GM19467 (cell line): ENCODE data around the gene MAG.

Source experiments
- ATAC-seq: cut with Tn5 transposase; IDR thresholded peaks from one replicate; pipeline ENCODE4 v1.9.1; 2021; ENCODE audit warnings: mild to moderate bottlenecking, moderate library complexity; ENCODE audit not compliant: unreplicated experiment

The MAG gene

GRCh38 chr19:35340431-35340830 is 48.5 kb downstream of the MAG start:
- ATAC-seq: no peak

GRCh38 chr19:35341006-35341405 is 49.0 kb downstream of the MAG start:
- no peak for ATAC-seq

GRCh38 chr19:35341565-35342225 is 49.7 kb downstream of the MAG start:
- ATAC-seq: no peak

DNA sequence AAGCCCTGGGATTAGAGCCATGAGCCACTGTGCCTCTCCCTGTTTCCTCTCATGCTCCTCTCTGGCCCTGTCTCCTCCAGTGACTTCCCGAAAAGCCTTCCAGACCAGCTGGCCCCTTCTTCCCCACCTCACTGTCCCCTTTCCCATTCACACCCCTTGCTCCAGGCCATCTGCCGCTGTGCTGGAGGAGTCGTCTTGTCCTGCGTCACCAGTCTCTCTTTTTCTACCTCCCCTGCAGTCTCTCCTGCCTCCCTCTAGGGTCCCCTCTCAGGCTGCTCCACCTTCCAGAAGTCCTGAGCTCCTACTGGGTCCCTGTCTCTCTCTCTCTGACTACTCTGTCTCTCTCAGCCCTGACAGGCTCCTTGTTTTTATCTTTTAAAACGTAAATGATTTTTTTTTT is 50.5 kb downstream of the MAG start:
- no peak for ATAC-seq

- ATAC-seq: no peak
Measured at GRCh38 chr19:35344511-35345031, 52.6 kb downstream of the MAG start.

DNA sequence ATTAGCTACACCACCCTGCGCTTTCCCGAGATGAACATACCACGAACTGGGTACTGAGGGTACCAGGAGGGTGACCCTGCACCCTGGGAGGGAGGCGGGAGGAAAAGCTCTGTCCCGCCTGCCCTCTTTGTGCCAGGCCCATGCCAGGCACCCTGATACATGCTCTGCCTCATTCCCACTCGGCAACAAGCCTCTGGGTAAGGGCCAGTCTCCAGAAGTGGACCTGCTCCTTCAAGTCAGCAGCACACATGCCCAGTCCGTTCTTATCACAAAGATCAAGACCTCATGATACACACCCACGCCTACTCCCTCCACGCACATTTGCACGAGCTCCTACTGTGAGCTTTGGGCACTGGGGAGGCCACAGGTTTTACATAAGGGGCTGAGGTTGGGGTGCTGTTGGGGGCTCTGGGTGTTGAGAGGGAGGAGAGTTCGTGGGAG is 53.7 kb downstream of the MAG start:
- no peak for ATAC-seq

DNA sequence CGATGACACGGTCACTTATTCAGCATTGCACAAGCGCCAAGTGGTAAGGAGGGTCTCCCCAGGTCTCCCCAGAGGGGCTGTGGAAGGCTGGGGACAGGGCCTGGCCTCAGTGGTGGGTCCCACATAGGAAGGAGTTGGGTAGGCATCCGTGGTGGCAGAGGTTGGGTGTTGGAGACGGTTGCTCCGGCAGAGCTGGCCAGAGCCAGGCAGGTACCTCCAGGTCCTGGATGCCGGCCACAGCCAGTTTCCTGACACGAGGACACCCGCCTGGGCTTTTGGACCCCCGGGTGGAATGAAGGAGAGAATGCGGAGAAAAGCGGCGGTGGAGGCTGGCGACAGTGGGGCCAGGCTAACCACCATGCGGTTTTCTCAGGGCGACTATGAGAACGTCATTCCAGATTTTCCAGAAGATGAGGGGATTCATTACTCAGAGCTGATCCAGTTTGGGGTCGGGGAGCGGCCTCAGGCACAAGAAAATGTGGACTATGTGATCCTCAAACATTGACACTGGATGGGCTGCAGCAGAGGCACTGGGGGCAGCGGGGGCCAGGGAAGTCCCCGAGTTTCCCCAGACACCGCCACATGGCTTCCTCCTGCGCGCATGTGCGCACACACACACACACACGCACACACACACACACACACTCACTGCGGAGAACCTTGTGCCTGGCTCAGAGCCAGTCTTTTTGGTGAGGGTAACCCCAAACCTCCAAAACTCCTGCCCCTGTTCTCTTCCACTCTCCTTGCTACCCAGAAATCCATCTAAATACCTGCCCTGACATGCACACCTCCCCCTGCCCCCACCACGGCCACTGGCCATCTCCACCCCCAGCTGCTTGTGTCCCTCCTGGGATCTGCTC is 54.5 kb downstream of the MAG start:
- no peak for ATAC-seq

DNA sequence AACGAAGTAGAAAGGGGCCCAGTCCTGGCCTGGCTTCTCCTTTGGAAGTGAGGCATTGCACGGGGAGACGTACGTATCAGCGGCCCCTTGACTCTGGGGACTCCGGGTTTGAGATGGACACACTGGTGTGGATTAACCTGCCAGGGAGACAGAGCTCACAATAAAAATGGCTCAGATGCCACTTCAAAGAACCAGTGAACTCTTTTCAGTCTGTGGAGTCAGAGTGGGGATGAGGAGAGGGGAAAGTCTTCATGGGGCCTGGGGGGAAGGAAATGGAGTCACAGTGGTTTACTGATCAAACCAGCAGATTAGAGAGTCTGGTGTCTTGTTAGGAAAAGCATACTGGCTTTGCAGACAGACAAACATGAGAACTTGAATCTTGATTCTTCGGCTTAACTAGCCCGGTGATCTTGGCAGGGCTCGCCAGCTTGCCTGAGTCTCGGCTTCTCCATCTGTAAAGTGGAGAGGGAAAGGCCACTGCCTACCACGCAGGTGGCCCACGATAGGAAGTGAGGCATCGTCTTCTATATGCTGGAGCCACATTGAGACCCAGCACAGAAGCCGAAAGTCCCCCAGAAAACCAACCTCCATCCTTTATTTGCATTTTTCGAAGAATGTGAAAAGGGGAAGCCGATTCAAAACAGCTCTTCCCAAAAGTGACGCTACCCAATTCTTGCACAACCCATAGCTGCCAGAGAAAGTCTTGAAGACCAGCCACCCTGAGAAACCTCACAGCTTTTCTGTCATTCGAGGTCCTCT is 55.4 kb downstream of the MAG start, which contains the start of gene FFAR1:
FFAR1 (plus strand) TSS at position 732 of the 759 bp plus-strand sequence. CDS start 3,650 bp downstream, outside the sequence.
- ATAC-seq: peak; percentile 40

GRCh38 chr19:35347930-35348298 is 56.0 kb downstream of the MAG start:
- no peak for ATAC-seq

GRCh38 chr19:35348911-35349611 is 57.1 kb downstream of the MAG start:
- ATAC-seq: no peak

- no peak for ATAC-seq
Measured at GRCh38 chr19:35349614-35350521, 57.9 kb downstream of the MAG start.

GRCh38 chr19:35350591-35350990 is 58.6 kb downstream of the MAG start:
- no peak for ATAC-seq

GRCh38 chr19:35351411-35352176 is 59.6 kb downstream of the MAG start:
- no peak for ATAC-seq

DNA sequence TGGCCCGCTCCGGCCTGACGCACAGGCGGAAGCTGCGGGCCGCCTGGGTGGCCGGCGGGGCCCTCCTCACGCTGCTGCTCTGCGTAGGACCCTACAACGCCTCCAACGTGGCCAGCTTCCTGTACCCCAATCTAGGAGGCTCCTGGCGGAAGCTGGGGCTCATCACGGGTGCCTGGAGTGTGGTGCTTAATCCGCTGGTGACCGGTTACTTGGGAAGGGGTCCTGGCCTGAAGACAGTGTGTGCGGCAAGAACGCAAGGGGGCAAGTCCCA is 60.2 kb downstream of the MAG start:
- no peak for ATAC-seq

DNA sequence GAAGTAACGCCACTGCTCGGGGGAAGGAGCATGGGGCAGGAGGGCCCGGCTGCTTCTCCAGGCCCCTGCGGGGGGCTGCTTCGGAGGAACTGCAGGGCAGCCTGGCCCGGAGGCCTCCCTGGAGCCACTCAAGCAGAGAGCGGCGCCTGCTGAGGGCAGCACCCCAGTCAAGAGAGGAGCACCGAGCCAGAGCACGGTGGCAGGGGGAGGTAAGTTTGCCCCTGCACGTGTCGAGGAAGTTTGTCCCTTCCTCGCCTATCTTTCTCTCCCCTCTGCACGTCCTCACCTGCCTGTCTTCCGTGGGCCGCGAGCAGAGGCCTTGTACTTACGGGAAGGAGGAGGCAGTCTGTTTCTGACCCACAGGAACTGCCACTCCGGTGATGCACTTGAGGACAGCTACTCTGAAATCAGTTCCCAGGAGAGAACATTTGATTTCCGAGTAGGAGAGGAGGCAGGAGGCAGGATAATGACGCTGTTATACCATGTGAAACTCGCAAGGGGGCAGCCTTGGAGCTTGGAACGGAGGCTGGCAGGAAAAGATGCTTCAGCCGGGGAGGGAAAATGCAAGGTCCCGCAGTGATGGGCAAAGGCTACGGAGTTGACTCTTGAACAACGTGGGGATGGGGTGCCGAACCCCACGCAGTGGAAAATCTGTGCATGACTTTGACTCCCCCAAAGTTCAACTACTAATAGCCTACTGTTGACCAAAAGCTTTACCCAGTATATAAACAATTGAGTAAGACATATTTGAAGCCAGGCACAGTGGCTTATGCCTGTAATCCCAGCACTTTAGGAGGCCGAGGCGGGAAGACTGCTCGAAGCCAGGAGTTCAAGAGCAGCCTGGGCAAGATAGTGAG is 60.7 kb downstream of the MAG start:
- ATAC-seq: no peak

DNA sequence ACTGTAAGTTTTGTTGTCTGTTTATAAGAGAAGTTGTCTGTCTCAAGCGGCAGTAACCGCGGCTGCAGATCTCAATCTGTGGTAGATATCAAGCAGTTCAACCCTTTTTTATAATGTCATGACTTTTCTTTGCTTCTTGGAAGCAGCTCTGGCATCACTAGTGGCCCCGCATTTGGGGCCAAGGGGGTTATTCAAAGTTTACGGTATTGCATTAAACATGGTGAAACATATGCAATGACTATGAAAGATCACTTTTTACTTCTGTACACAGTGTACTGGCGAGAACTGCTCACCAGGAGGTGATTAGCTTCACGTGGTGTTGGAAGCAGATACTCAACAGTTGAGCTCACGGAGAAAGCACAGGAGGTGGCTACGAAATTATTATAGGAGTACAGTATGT is 61.7 kb downstream of the MAG start:
- no peak for ATAC-seq

DNA sequence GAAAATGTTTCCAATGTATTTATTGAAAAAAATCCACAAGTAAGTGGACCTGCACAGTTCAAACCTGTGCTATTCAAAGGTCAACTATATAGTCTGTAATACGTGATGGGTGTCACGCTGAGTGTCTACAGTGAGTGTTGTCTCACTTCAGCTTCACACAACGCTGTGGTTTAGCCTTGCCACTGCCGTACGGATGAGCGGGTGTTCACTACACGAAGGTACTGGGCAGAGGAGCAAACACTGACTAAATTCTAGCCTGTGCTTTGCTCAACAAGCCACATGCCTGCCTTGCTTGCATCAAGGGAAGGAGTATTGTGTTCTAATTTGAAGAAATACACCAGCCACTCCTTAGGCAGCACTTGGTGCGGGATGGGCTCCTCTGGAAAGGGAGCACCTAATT is 62.9 kb downstream of the MAG start:
- ATAC-seq: no peak

DNA sequence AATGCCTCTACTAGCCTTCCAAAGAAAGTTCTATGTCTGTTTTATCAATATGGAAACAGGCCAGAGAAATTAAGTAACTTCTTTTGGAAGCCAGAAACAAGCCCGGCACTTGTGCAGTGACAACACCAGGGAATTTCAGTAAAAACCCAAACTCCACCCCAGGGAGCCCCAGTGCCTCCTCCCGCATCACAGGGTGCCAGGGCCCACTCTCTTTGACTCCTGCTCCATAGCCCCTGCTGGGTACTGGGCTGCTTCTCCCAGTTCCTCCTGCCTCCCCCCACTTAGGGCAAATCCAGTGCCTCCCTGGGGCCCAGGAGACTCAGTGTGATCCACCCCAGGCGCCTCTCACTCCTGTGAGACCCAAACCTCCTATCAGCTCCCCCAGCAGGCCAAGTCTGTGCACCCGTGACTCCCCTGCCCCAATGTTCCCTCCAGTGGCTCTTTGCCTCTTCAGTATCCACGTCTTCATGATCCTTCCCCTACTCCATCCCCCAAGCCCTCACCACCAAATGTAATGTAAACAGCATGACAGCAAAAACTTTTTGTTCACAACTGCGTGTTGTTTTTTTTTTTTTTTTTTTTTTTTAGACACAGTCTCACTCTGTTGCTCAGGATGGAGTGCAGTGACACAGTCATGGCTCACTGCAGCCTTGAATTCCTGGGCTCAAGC is 64.0 kb downstream of the MAG start:
- no peak for ATAC-seq
